CD4-positive, alpha-beta memory T cell (primary cell): Measurements from ENCODE around the gene COL17A1. TPM values are rescaled to one million over a fixed set of nuclear protein-coding genes. Genes with fewer than 3 reads are reported as not detected.
A peak's percentile ranks its signal among the peaks of the same experiment; 100 is the strongest.

ENCODE experiments used
- CTCF ChIA-PET: fragments of 350-600 bp; sonication (Branson Sonifier 250); formaldehyde crosslinking; loops from one replicate; lab custom pipeline; 2021; ENCODE audit warnings: inconsistent platforms; ENCODE audit not compliant: partially characterized antibody; lab: Charles Lee
- POLR2A ChIA-PET: fragments of 350-600 bp; sonication (Branson Sonifier 250); formaldehyde crosslinking; loops from one replicate; lab custom pipeline; 2021; ENCODE audit not compliant: partially characterized antibody; lab: Charles Lee
- DNase-seq, 5 donors: peaks; one replicate each; pipeline versions ENCODE4 v3.0.0 to v3.0.0-alpha.2; 2020 to 2022; ENCODE audit warnings: mixed read lengths in 1 of 5
- H3K27ac ChIP-seq: one replicate; pipeline ENCODE4 v1.7.0; 2013; ENCODE audit warnings: low read depth, low read length
- H3K27me3 ChIP-seq: 2 replicates; pipeline ENCODE4 v1.7.0; 2013; ENCODE audit warnings: mild to moderate bottlenecking, low read length, moderate library complexity; ENCODE audit not compliant: insufficient read depth
- H3K36me3 ChIP-seq: 2 replicates; pipeline ENCODE4 v1.7.0; 2013; ENCODE audit warnings: mild to moderate bottlenecking, low read length, moderate library complexity; ENCODE audit not compliant: insufficient read depth
- H3K4me1 ChIP-seq: 2 replicates; pipeline ENCODE4 v1.7.0; 2013; ENCODE audit warnings: mild to moderate bottlenecking, low read length, moderate library complexity; ENCODE audit not compliant: insufficient read depth
- H3K4me3 ChIP-seq, 2 donors: one replicate each; pipeline ENCODE4 v1.7.0; 2013; ENCODE audit warnings: low read length in 2 of 2, mild to moderate bottlenecking in 1 of 2
- H3K9me3 ChIP-seq, 2 donors: one replicate each; pipeline ENCODE4 v1.7.0; 2013; ENCODE audit warnings: low read length in 2 of 2, control low read depth in 1 of 2; ENCODE audit not compliant: control insufficient read depth in 1 of 2
- H3K27ac Mint-ChIP-seq, 7 donors: one replicate each; pipeline ENCODE4 v1.8.0; 2020 to 2021; ENCODE audit warnings: mixed read lengths in 7 of 7, mild to moderate bottlenecking in 6 of 7, inconsistent platforms in 3 of 7, moderate library complexity in 3 of 7
- H3K27me3 Mint-ChIP-seq, 2 donors: one replicate each; pipeline ENCODE4 v1.8.0; 2020 to 2021; ENCODE audit warnings: mixed read lengths in 2 of 2
- H3K36me3 Mint-ChIP-seq, 2 donors: one replicate each; pipeline ENCODE4 v1.8.0; 2020 to 2021; ENCODE audit warnings: mixed read lengths in 2 of 2, inconsistent platforms in 1 of 2, mild to moderate bottlenecking in 1 of 2
- H3K4me1 Mint-ChIP-seq, 4 donors: one replicate each; pipeline ENCODE4 v1.8.0; 2020 to 2021; ENCODE audit warnings: mixed read lengths in 4 of 4, mild to moderate bottlenecking in 1 of 4
- H3K4me3 Mint-ChIP-seq, 8 donors: one replicate each; pipeline ENCODE4 v1.8.0; 2020 to 2021; ENCODE audit warnings: mixed read lengths in 8 of 8, mild to moderate bottlenecking in 7 of 8, moderate library complexity in 6 of 8, inconsistent platforms in 3 of 8
- H3K9me3 Mint-ChIP-seq, 8 donors: one replicate each; pipeline ENCODE4 v1.8.0; 2020 to 2021; ENCODE audit warnings: mixed read lengths in 8 of 8, mild to moderate bottlenecking in 5 of 8, inconsistent platforms in 3 of 8, moderate library complexity in 1 of 8
- intact Hi-C: fragments of 100-400 bp; cut with micrococcal nuclease; formaldehyde crosslinking; loops from one replicate; pipeline ENCODE4 v1.15.1; 2023
- polyA plus RNA-seq, 2 donors: library from polyadenylated mRNA; unstranded; fragments of 300-500 nt; fragmentation: Illumina TruSeq; gene quantifications; one replicate each; pipeline ENCODE4 v1.2.3, GENCODE V29; 2021
- total RNA-seq, 2 experiments: library from RNA; stranded (reverse); gene quantifications; one replicate each; pipeline ENCODE4 v1.2.3, GENCODE V29; 2021

COL17A1 gene
- total and polyA plus RNA-seq, 4 experiments from 2014 or later = not detected

DNA sequence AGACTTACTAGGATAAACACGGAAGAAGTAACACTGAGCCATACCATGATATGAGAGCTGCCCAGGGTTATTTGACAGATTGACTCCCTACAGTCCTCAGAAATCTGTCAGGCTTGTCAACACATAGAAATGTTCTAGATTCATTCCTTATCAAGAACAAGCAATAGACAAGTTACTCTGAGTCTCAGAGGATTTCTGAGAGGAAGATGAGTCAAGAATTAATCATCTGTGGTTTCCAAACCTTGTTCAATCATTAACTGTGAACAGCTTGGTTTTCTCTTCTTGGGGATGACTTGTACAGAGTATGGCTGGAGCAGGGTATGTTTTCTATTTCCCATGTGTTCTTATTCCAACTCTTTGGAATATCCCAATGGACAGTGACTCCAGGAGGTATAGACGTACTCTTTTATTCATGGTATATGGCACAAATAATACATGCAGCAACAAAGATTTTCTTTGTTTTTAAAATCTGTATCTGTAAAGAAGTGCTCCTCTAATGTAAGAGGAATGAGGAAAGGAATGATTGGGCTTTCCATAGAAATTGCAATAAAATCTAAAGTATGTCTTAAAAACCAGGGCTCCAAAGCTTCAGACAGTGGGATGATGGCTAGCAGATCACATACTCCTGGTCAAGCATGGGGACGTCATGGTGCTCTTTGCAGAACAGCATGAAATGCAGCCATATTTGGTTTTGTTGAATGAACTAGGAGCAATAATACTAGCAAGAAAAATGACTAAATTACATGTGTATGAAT lies 24.4 kb upstream of the COL17A1 start:
- intact Hi-C loops = no loop called here
- H3K9me3 Mint-ChIP-seq = no peaks in the 10 kb centered on the region
- Histone ChIP-seq H3K4me3 (no peak overlapping the region), H3K36me3 (no peaks in the 10 kb centered on the region), H3K9me3 (no peaks in the 10 kb centered on the region), H3K27ac (no peak overlapping the region), H3K4me1 (no peaks in the 10 kb centered on the region), H3K27me3 (no peaks in the 10 kb centered on the region)
- ChIA-PET POLR2A (no interaction called here), CTCF (interaction anchor here (0.8 to 1.5 kb wide), 3 partner anchors 12 to 222 kb away, joined by 3 read pairs; partner anchors contain the start of gene SFR1)
- H3K36me3 Mint-ChIP-seq = no peaks in the 10 kb centered on the region
- no peak for DNase-seq
- no peak overlapping the region for H3K27ac Mint-ChIP-seq
- peaks cover 2 to 7% of the 10 kb centered on the region in 2 donors for H3K27me3 Mint-ChIP-seq
- H3K4me3 Mint-ChIP-seq = no peak overlapping the region
- H3K4me1 Mint-ChIP-seq = no peaks in the 10 kb centered on the region

DNA sequence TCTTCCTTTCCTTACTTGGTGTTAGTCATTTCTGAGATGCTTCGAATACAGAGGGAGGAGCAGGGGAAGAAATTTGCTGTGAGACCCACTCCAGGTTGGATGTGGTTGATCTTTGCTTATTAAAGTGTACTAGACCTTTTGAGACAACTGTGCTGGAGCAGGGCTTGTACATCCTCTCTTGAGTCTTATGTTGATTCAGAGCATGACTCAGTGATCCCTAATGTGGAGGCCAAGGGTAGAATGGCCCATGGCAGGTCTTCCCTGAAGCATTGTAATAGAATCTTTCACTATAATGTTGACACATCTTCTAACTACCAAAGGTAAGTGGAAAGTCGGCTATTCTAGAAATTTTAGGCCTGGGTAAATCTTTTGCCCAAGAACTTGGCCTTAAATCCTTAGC lies 19.2 kb upstream of the COL17A1 start:
- H3K36me3 ChIP-seq = no peaks in the 10 kb centered on the region
- Mint-ChIP-seq H3K9me3 (no peaks in the 10 kb centered on the region), H3K36me3 (no peaks in the 10 kb centered on the region), H3K4me1 (peaks cover 0 to 1% (median 0%) of the 10 kb centered on the region in 4 donors), H3K27me3 (peaks cover 2 to 3% of the 10 kb centered on the region in 2 donors), H3K27ac (no peak overlapping the region), H3K4me3 (no peak overlapping the region)
- no peak overlapping the region for H3K4me3 ChIP-seq
- no peak overlapping the region for H3K27ac ChIP-seq
- H3K27me3 ChIP-seq = no peaks in the 10 kb centered on the region
- DNase-seq = no peak
- intact Hi-C loops = no loop called here
- POLR2A ChIA-PET = interaction anchor here (1.0 kb wide), 1 partner anchor 16 kb away, joined by 4 read pairs; the partner anchor contains the start of gene SFR1
- no peaks in the 10 kb centered on the region for H3K9me3 ChIP-seq
- CTCF ChIA-PET = interaction anchor here (1.7 kb wide), 1 partner anchor 17 kb away, joined by 9 read pairs; the partner anchor contains the start of gene SFR1
- no peaks in the 10 kb centered on the region for H3K4me1 ChIP-seq

DNA sequence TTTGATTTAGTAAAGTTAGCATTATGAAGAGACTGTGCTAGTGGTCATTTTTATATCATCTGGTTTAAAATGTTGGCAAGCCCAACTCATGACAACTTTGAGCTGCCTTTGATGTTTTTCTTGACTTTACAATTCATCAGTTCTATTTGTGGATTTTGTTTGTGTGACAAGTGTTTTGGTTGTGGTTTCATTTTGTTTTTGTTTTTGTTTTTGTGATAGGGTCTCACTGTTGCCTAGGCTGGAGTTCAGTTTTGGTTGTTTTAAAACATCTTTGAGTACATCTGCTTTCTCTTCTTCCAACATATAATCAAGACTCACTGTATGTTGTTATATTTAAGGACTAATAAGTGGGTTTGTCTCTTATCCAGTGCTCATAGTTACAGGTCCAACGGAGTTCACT lies 18.7 kb upstream of the COL17A1 start:
- CTCF ChIA-PET = interaction anchor here (1.7 kb wide), 1 partner anchor 17 kb away, joined by 9 read pairs; the partner anchor contains the start of gene SFR1
- no peaks in the 10 kb centered on the region for H3K27me3 ChIP-seq

DNA sequence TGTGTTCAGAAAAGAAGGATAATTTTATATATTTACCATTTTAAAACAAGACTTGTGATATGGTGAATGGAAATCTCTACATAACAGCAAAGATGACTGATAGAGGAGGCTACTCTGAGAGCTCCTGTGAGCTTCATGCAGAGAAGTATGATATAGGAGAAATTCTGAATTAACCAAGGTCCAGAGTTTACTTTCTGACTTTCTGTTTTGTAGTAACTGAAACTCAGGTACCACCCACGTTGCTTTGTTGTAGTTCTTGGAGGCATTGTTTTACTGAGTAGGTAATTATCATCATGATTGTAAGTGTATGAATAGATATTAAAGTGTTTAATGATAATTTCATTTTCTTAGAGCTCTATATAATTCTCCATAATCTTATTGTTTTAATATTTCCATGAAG lies 18.3 kb upstream of the COL17A1 start:
- intact Hi-C loops = no loop called here
- H3K4me1 ChIP-seq = no peaks in the 10 kb centered on the region
- ChIA-PET CTCF (interaction anchor here (1.7 kb wide), 1 partner anchor 17 kb away, joined by 9 read pairs; the partner anchor contains the start of gene SFR1), POLR2A (interaction anchor here (2.5 kb wide), 1 partner anchor 18 kb away, joined by 8 read pairs; the partner anchor contains the start of gene SFR1)
- no peak for DNase-seq
- peaks cover 2 to 5% of the 10 kb centered on the region in 2 donors for H3K27me3 Mint-ChIP-seq
- H3K36me3 Mint-ChIP-seq = no peaks in the 10 kb centered on the region
- H3K9me3 Mint-ChIP-seq = no peaks in the 10 kb centered on the region
- no peak overlapping the region for H3K4me3 ChIP-seq
- H3K36me3 ChIP-seq = no peaks in the 10 kb centered on the region
- no peaks in the 10 kb centered on the region for H3K9me3 ChIP-seq
- peaks cover 0 to 1% (median 0%) of the 10 kb centered on the region in 4 donors for H3K4me1 Mint-ChIP-seq
- no peak overlapping the region for H3K27ac ChIP-seq
- no peak overlapping the region for H3K27ac Mint-ChIP-seq
- H3K4me3 Mint-ChIP-seq = no peak overlapping the region
- no peaks in the 10 kb centered on the region for H3K27me3 ChIP-seq

More for the DNA sequence above, 18.7 kb upstream of the COL17A1 start:
- Mint-ChIP-seq H3K27ac (peak overlapping the region in 1 of 7 donors; percentile 2), H3K4me1 (peaks cover 0 to 1% (median 0%) of the 10 kb centered on the region in 4 donors), H3K9me3 (no peaks in the 10 kb centered on the region), H3K36me3 (no peaks in the 10 kb centered on the region), H3K4me3 (no peak overlapping the region), H3K27me3 (peaks cover 2 to 3% of the 10 kb centered on the region in 2 donors)
- no peak for DNase-seq
- Histone ChIP-seq H3K4me1 (no peaks in the 10 kb centered on the region), H3K36me3 (no peaks in the 10 kb centered on the region), H3K27ac (no peak overlapping the region), H3K9me3 (no peaks in the 10 kb centered on the region), H3K4me3 (no peak overlapping the region)
- POLR2A ChIA-PET = interaction anchor here (2.5 kb wide), 1 partner anchor 17 kb away, joined by 8 read pairs; the partner anchor contains the start of gene SFR1
- intact Hi-C loops = no loop called here

DNA sequence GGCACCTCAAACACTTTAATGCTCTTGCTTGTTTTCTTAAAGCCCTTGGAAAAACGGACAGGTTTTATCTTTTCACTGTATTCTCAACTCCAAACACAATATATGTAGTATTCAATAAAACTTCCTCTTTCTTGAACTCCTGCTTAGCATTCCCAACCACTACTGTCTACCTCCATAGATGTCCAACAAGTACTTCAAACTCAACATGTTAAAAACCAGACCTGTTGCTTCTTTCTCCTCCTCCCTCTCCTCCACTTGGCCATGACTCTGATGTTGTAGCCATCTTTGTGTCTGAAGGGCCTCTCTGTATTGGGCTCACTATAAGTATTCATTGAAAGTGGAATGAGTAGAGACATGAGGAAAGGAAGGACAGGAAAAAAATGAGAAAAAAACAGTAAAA lies 16.2 kb upstream of the COL17A1 start:
- H3K9me3 ChIP-seq = no peaks in the 10 kb centered on the region
- no peaks in the 10 kb centered on the region for H3K36me3 Mint-ChIP-seq
- no peaks in the 10 kb centered on the region for H3K4me1 ChIP-seq
- no peak overlapping the region for H3K27ac ChIP-seq
- POLR2A ChIA-PET = no interaction called here
- H3K4me1 Mint-ChIP-seq = peaks cover 0 to 1% (median 0%) of the 10 kb centered on the region in 4 donors
- H3K27me3 ChIP-seq = no peaks in the 10 kb centered on the region
- no peak overlapping the region for H3K27ac Mint-ChIP-seq
- H3K9me3 Mint-ChIP-seq = no peaks in the 10 kb centered on the region
- no peak overlapping the region for H3K4me3 Mint-ChIP-seq
- no peaks in the 10 kb centered on the region for H3K36me3 ChIP-seq
- intact Hi-C loops = no loop called here
- H3K27me3 Mint-ChIP-seq = peaks cover 5 to 7% of the 10 kb centered on the region in 2 donors
- no peak overlapping the region for H3K4me3 ChIP-seq
- no peak for DNase-seq
- CTCF ChIA-PET = no interaction called here

DNA sequence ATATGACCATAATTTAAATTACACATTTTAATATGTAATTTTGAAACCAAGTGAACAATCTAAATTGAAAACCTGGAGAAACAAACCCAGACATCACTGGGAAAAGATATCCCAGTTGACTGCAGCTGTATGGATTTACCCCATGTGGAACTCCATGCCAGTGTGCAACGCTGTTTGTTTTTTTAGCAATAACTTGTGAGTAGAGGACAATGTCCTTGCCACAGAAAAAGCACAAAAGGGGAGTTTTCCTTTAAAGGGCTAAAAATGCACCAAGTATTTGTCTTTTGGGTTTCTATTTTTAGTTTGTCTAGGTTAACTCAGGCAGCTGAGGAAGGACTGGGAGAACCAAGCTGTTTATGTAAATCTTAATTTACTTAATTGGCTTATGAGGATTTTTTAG lies 15.1 kb upstream of the COL17A1 start:
- peaks cover 5 to 10% of the 10 kb centered on the region in 2 donors for H3K27me3 Mint-ChIP-seq

DNA sequence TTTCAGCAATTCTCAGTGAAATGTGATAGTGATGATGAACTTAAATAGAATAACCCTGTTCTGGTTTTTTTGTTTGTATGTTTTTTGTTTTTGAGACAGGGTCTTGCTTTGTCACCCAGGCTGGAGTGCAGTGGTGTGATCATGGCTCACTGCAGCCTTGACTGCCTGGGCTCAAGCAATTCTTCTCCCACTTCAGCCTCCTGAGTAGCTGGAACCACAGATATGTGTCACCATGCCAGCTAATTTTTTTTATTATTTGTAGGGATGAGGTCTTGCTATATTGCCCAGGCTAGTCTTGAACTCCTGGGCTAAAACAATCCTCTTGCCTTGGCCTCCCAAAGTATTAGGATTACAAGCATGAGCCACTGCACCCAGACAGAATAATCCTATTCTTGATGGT lies 14.3 kb upstream of the COL17A1 start:
- CTCF ChIA-PET = interaction anchor here (0.8 kb wide), 1 partner anchor 41 kb away, joined by 4 read pairs; no protein-coding TSS in a partner anchor
- POLR2A ChIA-PET = no interaction called here
- Mint-ChIP-seq H3K36me3 (no peaks in the 10 kb centered on the region), H3K4me1 (peaks cover 0 to 1% (median 0%) of the 10 kb centered on the region in 4 donors), H3K4me3 (no peak overlapping the region), H3K9me3 (peaks cover 0 to 4% (median 0%) of the 10 kb centered on the region in 8 donors), H3K27me3 (peaks cover 5 to 10% of the 10 kb centered on the region in 2 donors), H3K27ac (no peak overlapping the region)
- Histone ChIP-seq H3K27ac (no peak overlapping the region), H3K4me1 (no peaks in the 10 kb centered on the region), H3K4me3 (no peak overlapping the region), H3K36me3 (no peaks in the 10 kb centered on the region), H3K9me3 (no peaks in the 10 kb centered on the region), H3K27me3 (no peaks in the 10 kb centered on the region)
- no peak for DNase-seq
- intact Hi-C loops = no loop called here

More for the DNA sequence above, 15.1 kb upstream of the COL17A1 start:
- Histone ChIP-seq H3K36me3 (no peaks in the 10 kb centered on the region), H3K27ac (no peak overlapping the region), H3K27me3 (no peaks in the 10 kb centered on the region), H3K4me3 (no peak overlapping the region), H3K9me3 (no peaks in the 10 kb centered on the region), H3K4me1 (no peaks in the 10 kb centered on the region)
- intact Hi-C loops = no loop called here
- no peak overlapping the region for H3K4me3 Mint-ChIP-seq
- ChIA-PET CTCF (no interaction called here), POLR2A (no interaction called here)
- H3K36me3 Mint-ChIP-seq = no peaks in the 10 kb centered on the region
- DNase-seq = no peak
- peaks cover 0 to 1% (median 0%) of the 10 kb centered on the region in 4 donors for H3K4me1 Mint-ChIP-seq
- H3K9me3 Mint-ChIP-seq = peaks cover 0 to 4% (median 0%) of the 10 kb centered on the region in 8 donors
- no peak overlapping the region for H3K27ac Mint-ChIP-seq
